HEK293T (cell line): ENCODE data around the gene FAAP20.

ENCODE experiments used
- BHLHE40 ChIP-seq: fragments of 450-650 bp; IDR thresholded peaks from 2 replicates; pipeline ENCODE4 v1.6.1; 2016; ENCODE audit warnings: mild to moderate bottlenecking, moderate library complexity, borderline replicate concordance
- HDGF ChIP-seq: fragments of 450-650 bp; IDR thresholded peaks from 2 replicates; pipeline ENCODE4 v1.6.1; 2017; ENCODE audit warnings: antibody characterized with exemption, borderline replicate concordance
- NFRKB ChIP-seq: fragments of 450-650 bp; IDR thresholded peaks from 2 replicates; pipeline ENCODE4 v1.6.1; 2016; ENCODE audit warnings: mild to moderate bottlenecking, moderate library complexity
- TARDBP ChIP-seq: fragments of 450-650 bp; IDR thresholded peaks from 2 replicates; pipeline ENCODE4 v1.6.1; 2016

GRCh38 chr1:2233997-2234761, 39.6 kb upstream of the FAAP20 start:
- TF ChIP-seq TARDBP (no peak), NFRKB (no peak), BHLHE40 (no peak), HDGF (no peak)
